ENCODE measurements around the gene IL26. TPM values are rescaled to one million over a fixed set of nuclear protein-coding genes. Genes with fewer than 3 reads are reported as not detected.

IL26 gene
- total RNA-seq, 1 experiment from 2014 or later, result not detected

DNA sequence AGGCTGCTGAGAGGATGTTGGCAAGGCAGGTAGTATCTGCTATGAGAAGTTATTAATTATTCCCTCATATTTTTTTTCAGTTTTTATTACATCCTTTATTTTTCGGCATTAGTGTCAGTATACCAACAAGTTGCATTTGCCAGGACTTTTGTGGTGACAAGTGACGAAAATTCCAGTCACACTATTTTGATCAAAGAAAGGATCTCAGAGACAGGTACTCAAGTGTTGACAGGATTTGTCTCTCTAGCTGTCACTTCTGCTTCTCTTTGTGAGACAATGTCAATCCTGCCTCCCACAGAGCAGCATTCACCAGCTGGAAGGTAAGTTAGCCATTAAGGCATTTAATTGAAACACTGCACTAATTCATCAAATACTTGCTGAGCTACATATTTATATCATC is 48.0 kb downstream of the IL26 start:
- H3K36me3 ChIP-seq (ENCODE audit: control insufficient read depth, insufficient read depth, low read length), result no peaks in the 10 kb centered on the region
- no peak for DNase-seq (ENCODE audit: low read depth, low spot score)
- no peaks in the 10 kb centered on the region for H3K9me3 ChIP-seq (ENCODE audit: control insufficient read depth, insufficient read depth, low read depth, low read length)
- intact Hi-C loops (cut with micrococcal nuclease; ENCODE audit: unreplicated experiment) (no loop called here), in situ Hi-C loops (cut with HindIII; ENCODE audit: low pct_unique_long_range_greater_than_20kb, low sequenced_read_pairs) (no loop called here)
- 0 out of 2 replicates have a peak, but pooled peaks cover 2% of the 10 kb centered on the region for H3K27me3 ChIP-seq (ENCODE audit: control insufficient read depth, insufficient read depth, low read length)
- no peak overlapping the region for H3K4me3 ChIP-seq (ENCODE audit: low read depth in 2 of 2, low read length in 2 of 2)
- POLR2A ChIA-PET, result no interaction called here
- CTCF ChIA-PET, result no interaction called here
- H3K27ac ChIP-seq (ENCODE audit: low read length), result no peak overlapping the region
- no peaks in the 10 kb centered on the region for H3K4me1 ChIP-seq (ENCODE audit: control insufficient read depth, insufficient read depth, low read length)
- BruUV-seq (replicated peaks), result no TSS peak
- TF ChIP-seq, protein P1, sequence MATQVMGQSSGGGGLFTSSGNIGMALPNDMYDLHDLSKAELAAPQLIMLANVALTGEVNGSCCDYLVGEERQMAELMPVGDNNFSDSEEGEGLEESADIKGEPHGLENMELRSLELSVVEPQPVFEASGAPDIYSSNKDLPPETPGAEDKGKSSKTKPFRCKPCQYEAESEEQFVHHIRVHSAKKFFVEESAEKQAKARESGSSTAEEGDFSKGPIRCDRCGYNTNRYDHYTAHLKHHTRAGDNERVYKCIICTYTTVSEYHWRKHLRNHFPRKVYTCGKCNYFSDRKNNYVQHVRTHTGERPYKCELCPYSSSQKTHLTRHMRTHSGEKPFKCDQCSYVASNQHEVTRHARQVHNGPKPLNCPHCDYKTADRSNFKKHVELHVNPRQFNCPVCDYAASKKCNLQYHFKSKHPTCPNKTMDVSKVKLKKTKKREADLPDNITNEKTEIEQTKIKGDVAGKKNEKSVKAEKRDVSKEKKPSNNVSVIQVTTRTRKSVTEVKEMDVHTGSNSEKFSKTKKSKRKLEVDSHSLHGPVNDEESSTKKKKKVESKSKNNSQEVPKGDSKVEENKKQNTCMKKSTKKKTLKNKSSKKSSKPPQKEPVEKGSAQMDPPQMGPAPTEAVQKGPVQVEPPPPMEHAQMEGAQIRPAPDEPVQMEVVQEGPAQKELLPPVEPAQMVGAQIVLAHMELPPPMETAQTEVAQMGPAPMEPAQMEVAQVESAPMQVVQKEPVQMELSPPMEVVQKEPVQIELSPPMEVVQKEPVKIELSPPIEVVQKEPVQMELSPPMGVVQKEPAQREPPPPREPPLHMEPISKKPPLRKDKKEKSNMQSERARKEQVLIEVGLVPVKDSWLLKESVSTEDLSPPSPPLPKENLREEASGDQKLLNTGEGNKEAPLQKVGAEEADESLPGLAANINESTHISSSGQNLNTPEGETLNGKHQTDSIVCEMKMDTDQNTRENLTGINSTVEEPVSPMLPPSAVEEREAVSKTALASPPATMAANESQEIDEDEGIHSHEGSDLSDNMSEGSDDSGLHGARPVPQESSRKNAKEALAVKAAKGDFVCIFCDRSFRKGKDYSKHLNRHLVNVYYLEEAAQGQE (IDR thresholded peaks at IDR 0.05; ENCODE audit: insufficient read depth in 1 of 2, low read depth in 2 of 2, low read length in 1 of 2), result no peak
- TF ChIP-seq SIN3A (IDR thresholded peaks at IDR 0.05; ENCODE audit: borderline replicate concordance, insufficient read depth, low read depth, low read length) (no peak), TCF7L2 (IDR thresholded peaks at IDR 0.05; ENCODE audit: low read depth, low read length) (no peak), POLR2AphosphoS5 (IDR thresholded peaks at IDR 0.05; ENCODE audit: low read depth, low read length) (no peak)
- TF ChIP-seq, protein P2, sequence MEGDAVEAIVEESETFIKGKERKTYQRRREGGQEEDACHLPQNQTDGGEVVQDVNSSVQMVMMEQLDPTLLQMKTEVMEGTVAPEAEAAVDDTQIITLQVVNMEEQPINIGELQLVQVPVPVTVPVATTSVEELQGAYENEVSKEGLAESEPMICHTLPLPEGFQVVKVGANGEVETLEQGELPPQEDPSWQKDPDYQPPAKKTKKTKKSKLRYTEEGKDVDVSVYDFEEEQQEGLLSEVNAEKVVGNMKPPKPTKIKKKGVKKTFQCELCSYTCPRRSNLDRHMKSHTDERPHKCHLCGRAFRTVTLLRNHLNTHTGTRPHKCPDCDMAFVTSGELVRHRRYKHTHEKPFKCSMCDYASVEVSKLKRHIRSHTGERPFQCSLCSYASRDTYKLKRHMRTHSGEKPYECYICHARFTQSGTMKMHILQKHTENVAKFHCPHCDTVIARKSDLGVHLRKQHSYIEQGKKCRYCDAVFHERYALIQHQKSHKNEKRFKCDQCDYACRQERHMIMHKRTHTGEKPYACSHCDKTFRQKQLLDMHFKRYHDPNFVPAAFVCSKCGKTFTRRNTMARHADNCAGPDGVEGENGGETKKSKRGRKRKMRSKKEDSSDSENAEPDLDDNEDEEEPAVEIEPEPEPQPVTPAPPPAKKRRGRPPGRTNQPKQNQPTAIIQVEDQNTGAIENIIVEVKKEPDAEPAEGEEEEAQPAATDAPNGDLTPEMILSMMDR (IDR thresholded peaks at IDR 0.05), result no peak
- no peak for ATAC-seq

GRCh38 chr12:68176257-68176656 is 49.4 kb downstream of the IL26 start:
- Histone ChIP-seq H3K4me1 (ENCODE audit: control insufficient read depth, insufficient read depth, low read length) (no peaks in the 10 kb centered on the region), H3K9me3 (ENCODE audit: control insufficient read depth, insufficient read depth, low read depth, low read length) (no peaks in the 10 kb centered on the region), H3K4me3 (ENCODE audit: low read depth in 2 of 2, low read length in 2 of 2) (no peak overlapping the region), H3K27ac (ENCODE audit: low read length) (no peak overlapping the region), H3K27me3 (ENCODE audit: control insufficient read depth, insufficient read depth, low read length) (0 out of 2 replicates have a peak, but pooled peaks cover 2% of the 10 kb centered on the region), H3K36me3 (ENCODE audit: control insufficient read depth, insufficient read depth, low read length) (no peaks in the 10 kb centered on the region)
- intact Hi-C loops (cut with micrococcal nuclease; ENCODE audit: unreplicated experiment) (no loop called here), in situ Hi-C loops (cut with HindIII; ENCODE audit: low pct_unique_long_range_greater_than_20kb, low sequenced_read_pairs) (no loop called here)
- ATAC-seq, result no peak
- no peak for DNase-seq (ENCODE audit: low read depth, low spot score)
- CTCF ChIA-PET, result no interaction called here
- no TSS peak for BruUV-seq (replicated peaks)
- TF ChIP-seq POLR2AphosphoS5 (IDR thresholded peaks at IDR 0.05; ENCODE audit: low read depth, low read length) (no peak), TCF7L2 (IDR thresholded peaks at IDR 0.05; ENCODE audit: low read depth, low read length) (no peak), SIN3A (IDR thresholded peaks at IDR 0.05; ENCODE audit: borderline replicate concordance, insufficient read depth, low read depth, low read length) (no peak)
- TF ChIP-seq, protein P1 (IDR thresholded peaks at IDR 0.05; ENCODE audit: insufficient read depth in 1 of 2, low read depth in 2 of 2, low read length in 1 of 2), result no peak
- TF ChIP-seq, protein P2 (IDR thresholded peaks at IDR 0.05), result no peak
- POLR2A ChIA-PET, result interaction anchor here (0.6 kb wide), 1 partner anchor 99 kb away, joined by 6 read pairs; no protein-coding TSS in a partner anchor
